Keratinocyte (primary cell): ENCODE measurements around the gene MICAL3. TPM values are rescaled to one million over a fixed set of nuclear protein-coding genes. Genes with fewer than 3 reads are reported as not detected.

Experiments
- DNase-seq: peaks from one replicate; pipeline ENCODE4 v3.0.0-alpha.2; 2011; ENCODE audit warnings: low read depth, missing footprints, low spot score
- FAIRE-seq: peaks from 2 replicates; lab custom pipeline; 2011; peaks lifted over from hg19 to GRCh38; lab: Jason Lieb, UNC
- H2AFZ ChIP-seq: 2 replicates; pipeline ENCODE4 v1.6.0; 2012; ENCODE audit warnings: low read length, control low read depth, inconsistent platforms; ENCODE audit not compliant: control insufficient read depth
- H3K27ac ChIP-seq: 2 replicates; pipeline ENCODE4 v1.5.1; 2011; ENCODE audit warnings: low read length; ENCODE audit not compliant: control insufficient read depth, insufficient read depth
- H3K27me3 ChIP-seq: 3 replicates; pipeline ENCODE4 v1.6.0; 2011; ENCODE audit warnings: low read length; ENCODE audit not compliant: control insufficient read depth, insufficient read depth; ENCODE audit errors: extremely low read depth
- H3K36me3 ChIP-seq, 2 experiments: 2 replicates in 1 of 2; 3 replicates in 1 of 2; pipeline ENCODE4 v1.5.1; 2011; ENCODE audit warnings: low read length in 2 of 2, mild to moderate bottlenecking in 1 of 2; ENCODE audit not compliant: control insufficient read depth in 2 of 2, insufficient read depth in 2 of 2; ENCODE audit errors: extremely low read depth in 1 of 2
- H3K4me1 ChIP-seq: 3 replicates; pipeline ENCODE4 v1.5.1; 2011; ENCODE audit warnings: low read length; ENCODE audit not compliant: control insufficient read depth, insufficient read depth; ENCODE audit errors: extremely low read depth
- H3K4me2 ChIP-seq: 3 replicates; pipeline ENCODE4 v1.6.0; 2011; ENCODE audit warnings: low read depth, low read length; ENCODE audit not compliant: control insufficient read depth, insufficient read depth; ENCODE audit errors: extremely low read depth
- H3K4me3 ChIP-seq, 3 experiments: fragments of 200-600 bp in 1 of 3; sonication (generic) in 1 of 3; 2 replicates in 2 of 3; 3 replicates in 1 of 3; pipeline ENCODE4 v1.5.1; 2011 to 2016; ENCODE audit warnings: low read length in 3 of 3, mild to moderate bottlenecking in 3 of 3, control low read depth in 2 of 3, inconsistent platforms in 1 of 3, low read depth in 1 of 3, mixed read lengths in 1 of 3, mixed run types in 1 of 3, moderate library complexity in 1 of 3; ENCODE audit not compliant: control insufficient read depth in 2 of 3, insufficient read depth in 2 of 3; ENCODE audit errors: extremely low read depth in 1 of 3
- H3K79me2 ChIP-seq: 2 replicates; pipeline ENCODE4 v1.6.0; 2012; ENCODE audit warnings: low read length; ENCODE audit not compliant: control insufficient read depth, insufficient read depth
- H3K9ac ChIP-seq: 3 replicates; pipeline ENCODE4 v1.6.0; 2011; ENCODE audit warnings: low read length; ENCODE audit not compliant: control insufficient read depth, insufficient read depth; ENCODE audit errors: extremely low read depth
- H3K9me1 ChIP-seq: 3 replicates; pipeline ENCODE4 v1.6.0; 2011; ENCODE audit warnings: low read length; ENCODE audit not compliant: control insufficient read depth, insufficient read depth; ENCODE audit errors: extremely low read depth
- H3K9me3 ChIP-seq: 2 replicates; pipeline ENCODE4 v1.5.1; 2012; ENCODE audit warnings: low read depth, low read length; ENCODE audit not compliant: control insufficient read depth
- H4K20me1 ChIP-seq: 3 replicates; pipeline ENCODE4 v1.6.0; 2011; ENCODE audit warnings: low read length; ENCODE audit not compliant: control insufficient read depth, insufficient read depth; ENCODE audit errors: extremely low read depth
- CTCF ChIP-seq, 3 experiments: IDR thresholded peaks in 1 of 3; conservative IDR thresholded peaks in 1 of 3; optimal IDR thresholded peaks in 1 of 3; 2 replicates in 2 of 3; 3 replicates in 1 of 3; pipeline versions ENCODE3 to v1.5.1; 2011; ENCODE audit warnings: low read length in 3 of 3, mild to moderate bottlenecking in 3 of 3, moderate library complexity in 2 of 3, control low read depth in 1 of 3, inconsistent platforms in 1 of 3; ENCODE audit not compliant: insufficient read depth in 2 of 3; ENCODE audit errors: extremely low read depth in 1 of 3
- EZH2 ChIP-seq: IDR thresholded peaks from one replicate; pipeline ENCODE4 v1.6.1; 2012; ENCODE audit warnings: inconsistent platforms, mild to moderate bottlenecking, low read length, moderate library complexity
- dilution Hi-C: fragments of 300-500 bp; cut with MboI; formaldehyde crosslinking; loops from one replicate; pipeline ENCODE4 v1.7.0; 2020; ENCODE audit warnings: low sequenced_read_pairs; ENCODE audit not compliant: extremely low pct_ligation_motif_present
- polyA plus RNA-seq, 5 experiments: library from polyadenylated mRNA; depleted of rRNA in 3 of 5; stranded (reverse) in 3 of 5; stranded (forward) in 1 of 5; unstranded in 1 of 5; fragments of >200 nt; gene quantifications; 1 replicate in 1 of 5; 2 replicates in 3 of 5; 3 replicates in 1 of 5; pipeline versions ENCODE4 v1.2.1 to v1.2.3, GENCODE V29; 2011 to 2012; ENCODE audit warnings: missing spikeins in 2 of 5, low read depth in 1 of 5, low replicate concordance in 1 of 5

The MICAL3 gene
- polyA plus RNA-seq, 1 donor (not counting 4 experiments of a cell fraction or from before 2014, with no cell fraction given) = 27.9 TPM

- H4K20me1 ChIP-seq = peaks cover 54% of the 10 kb centered on the region
- H3K4me3 ChIP-seq = no peak overlapping the region
- H3K9me1 ChIP-seq = peaks cover 25% of the 10 kb centered on the region
- H3K79me2 ChIP-seq = peaks cover 97% of the 10 kb centered on the region
- no peak overlapping the region for H3K27ac ChIP-seq
- TF ChIP-seq CTCF (optimal IDR thresholded peaks at IDR 0.05 in 1 of 3, IDR thresholded peaks at IDR 0.05 in 1 of 3, conservative IDR thresholded peaks at IDR 0.05 in 1 of 3; ENCODE audit: extremely low read depth in 1 of 3, insufficient read depth in 2 of 3, low read length in 3 of 3) = no peak
- TF ChIP-seq EZH2 = no peak
- FAIRE-seq = no peak
- H3K4me2 ChIP-seq = no peak overlapping the region
- DNase-seq = no peak
- dilution Hi-C loops = no loop called here
- H3K27me3 ChIP-seq = no peaks in the 10 kb centered on the region
- no peak overlapping the region for H3K9ac ChIP-seq
- peaks cover 32% of the 10 kb centered on the region for H3K4me1 ChIP-seq
- no peak overlapping the region for H2AFZ ChIP-seq
- peaks cover 5 to 10% of the 10 kb centered on the region in 2 experiments for H3K36me3 ChIP-seq
- no peaks in the 10 kb centered on the region for H3K9me3 ChIP-seq
Measured at GRCh38 chr22:17913801-17914347, 110.5 kb downstream of the MICAL3 start.

GRCh38 chr22:17912945-17913721, 111.2 kb downstream of the MICAL3 start:
- H3K4me2 ChIP-seq = no peak overlapping the region
- H3K4me3 ChIP-seq = no peak overlapping the region
- no peaks in the 10 kb centered on the region for H3K9me3 ChIP-seq
- TF ChIP-seq CTCF (optimal IDR thresholded peaks at IDR 0.05 in 1 of 3, IDR thresholded peaks at IDR 0.05 in 1 of 3, conservative IDR thresholded peaks at IDR 0.05 in 1 of 3; ENCODE audit: extremely low read depth in 1 of 3, insufficient read depth in 2 of 3, low read length in 3 of 3) = no peak
- H3K79me2 ChIP-seq = peaks cover 96% of the 10 kb centered on the region
- no peak overlapping the region for H3K27ac ChIP-seq
- peaks cover 5 to 10% of the 10 kb centered on the region in 2 experiments for H3K36me3 ChIP-seq
- H3K9ac ChIP-seq = no peak overlapping the region
- dilution Hi-C loops = no loop called here
- H3K27me3 ChIP-seq = no peaks in the 10 kb centered on the region
- H3K4me1 ChIP-seq = peaks cover 25% of the 10 kb centered on the region
- peaks cover 53% of the 10 kb centered on the region for H4K20me1 ChIP-seq
- H3K9me1 ChIP-seq = peaks cover 23% of the 10 kb centered on the region
- FAIRE-seq = no peak
- DNase-seq = no peak
- no peak overlapping the region for H2AFZ ChIP-seq
